ENCODE results near the gene POLR1A. TPM values are rescaled to one million over a fixed set of nuclear protein-coding genes. Genes with fewer than 3 reads are reported as not detected.

Gene POLR1A
- total RNA-seq, 4 donors from 2014 or later, result 20.1 to 31.7 (median 29.4) TPM

- H3K4me1 ChIP-seq, result peaks cover 29 to 41% of the 10 kb centered on the region in 2 donors
- in situ Hi-C loops (cut with MboI; ENCODE audit: low sequenced_read_pairs in 4 of 4), result no loop called here
- no peak for TF ChIP-seq CTCF (IDR thresholded peaks at IDR 0.05 in 4 of 5, conservative IDR thresholded peaks at IDR 0.05 in 1 of 5)
- no peak for TF ChIP-seq POLR2A (IDR thresholded peaks at IDR 0.05)
- intact Hi-C loops (cut with DNase I; ENCODE audit: low total_unique reads), result loop anchor here (5.0 kb wide), 1 partner anchor 284 kb away; no protein-coding TSS in a partner anchor
- DNase-seq, result no peak
- no peaks in the 10 kb centered on the region for H3K36me3 ChIP-seq
- no peaks in the 10 kb centered on the region for H3K27me3 ChIP-seq
- peak overlapping the region in 1 of 4 donors; percentile 88 for H3K27ac ChIP-seq
- no peaks in the 10 kb centered on the region for H3K9me3 ChIP-seq
- no peak for ATAC-seq
- no peak overlapping the region for H3K4me3 ChIP-seq
Observed at GRCh38 chr2:86016581-86016980, 89.1 kb downstream of the POLR1A start.

- no peak for TF ChIP-seq CTCF (IDR thresholded peaks at IDR 0.05 in 4 of 5, conservative IDR thresholded peaks at IDR 0.05 in 1 of 5)
- TF ChIP-seq POLR2A (IDR thresholded peaks at IDR 0.05), result no peak
- Histone ChIP-seq H3K4me3 (no peak overlapping the region), H3K4me1 (peaks cover 22 to 32% of the 10 kb centered on the region in 2 donors), H3K9me3 (no peaks in the 10 kb centered on the region), H3K27me3 (no peaks in the 10 kb centered on the region), H3K27ac (no peak overlapping the region), H3K36me3 (no peaks in the 10 kb centered on the region)
- no peak for DNase-seq
- in situ Hi-C loops (cut with MboI; ENCODE audit: low sequenced_read_pairs in 4 of 4) (no loop called here), intact Hi-C loops (cut with DNase I; ENCODE audit: low total_unique reads) (loop anchor here (5.0 kb wide), 1 partner anchor 283 kb away; no protein-coding TSS in a partner anchor)
- ATAC-seq, result no peak
Observed at GRCh38 chr2:86015699-86016098, 90.0 kb downstream of the POLR1A start.

- Histone ChIP-seq H3K27me3 (no peaks in the 10 kb centered on the region), H3K4me1 (peaks cover 20 to 25% of the 10 kb centered on the region in 2 donors), H3K4me3 (no peak overlapping the region), H3K9me3 (no peaks in the 10 kb centered on the region), H3K27ac (no peak overlapping the region), H3K36me3 (no peaks in the 10 kb centered on the region)
- no peak for ATAC-seq
- in situ Hi-C loops (cut with MboI; ENCODE audit: low sequenced_read_pairs in 4 of 4) (no loop called here), intact Hi-C loops (cut with DNase I; ENCODE audit: low total_unique reads) (loop anchor here (5.0 kb wide), 1 partner anchor 283 kb away; no protein-coding TSS in a partner anchor)
- DNase-seq, result no peak
- no peak for TF ChIP-seq POLR2A (IDR thresholded peaks at IDR 0.05)
- no peak for TF ChIP-seq CTCF (IDR thresholded peaks at IDR 0.05 in 4 of 5, conservative IDR thresholded peaks at IDR 0.05 in 1 of 5)
Observed at GRCh38 chr2:86015006-86015405, 90.7 kb downstream of the POLR1A start.

- TF ChIP-seq CTCF (IDR thresholded peaks at IDR 0.05 in 4 of 5, conservative IDR thresholded peaks at IDR 0.05 in 1 of 5), result no peak
- TF ChIP-seq POLR2A (IDR thresholded peaks at IDR 0.05), result no peak
- ATAC-seq (no peak), DNase-seq (no peak)
- Histone ChIP-seq H3K4me1 (peaks cover 20 to 24% of the 10 kb centered on the region in 2 donors), H3K27me3 (no peaks in the 10 kb centered on the region), H3K9me3 (no peaks in the 10 kb centered on the region), H3K27ac (no peak overlapping the region), H3K36me3 (no peaks in the 10 kb centered on the region), H3K4me3 (no peak overlapping the region)
- intact Hi-C loops (cut with DNase I; ENCODE audit: low total_unique reads) (no loop called here), in situ Hi-C loops (cut with MboI; ENCODE audit: low sequenced_read_pairs in 4 of 4) (no loop called here)
Observed at GRCh38 chr2:86014493-86014892, 91.2 kb downstream of the POLR1A start.

Measured in gastrocnemius medialis (tissue), 4 donors.